Measurements from ENCODE around the gene CYFIP1.

The CYFIP1 gene

GRCh38 chr15:22939051-22939450 is 41.1 kb downstream of the CYFIP1 start:
- Histone ChIP-seq H3K36me3 (ENCODE audit: control insufficient read depth, insufficient read depth, low read length) (no peaks in the 10 kb centered on the region), H2AFZ (no peak overlapping the region), H3K4me3 (ENCODE audit: low read depth, low read length) (no peak overlapping the region), H3K4me2 (ENCODE audit: low read length) (no peak overlapping the region), H3K9ac (no peak overlapping the region), H3K27me3 (ENCODE audit: control insufficient read depth, insufficient read depth, low read length) (no peaks in the 10 kb centered on the region), H3K9me3 (ENCODE audit: control insufficient read depth, low read length) (no peaks in the 10 kb centered on the region), H3K27ac (no peak overlapping the region), H3K79me2 (no peaks in the 10 kb centered on the region), H3K4me1 (no peaks in the 10 kb centered on the region)
- TF ChIP-seq CTCF (IDR thresholded peaks at IDR 0.05) = no peak

- Histone ChIP-seq H3K4me2 (ENCODE audit: low read length) (no peak overlapping the region), H3K4me3 (ENCODE audit: low read depth, low read length) (no peak overlapping the region), H3K27me3 (ENCODE audit: control insufficient read depth, insufficient read depth, low read length) (no peaks in the 10 kb centered on the region), H3K9me3 (ENCODE audit: control insufficient read depth, low read length) (no peaks in the 10 kb centered on the region), H3K4me1 (no peaks in the 10 kb centered on the region), H3K36me3 (ENCODE audit: control insufficient read depth, insufficient read depth, low read length) (no peaks in the 10 kb centered on the region), H3K27ac (no peak overlapping the region), H2AFZ (no peak overlapping the region), H3K9ac (no peak overlapping the region), H3K79me2 (no peaks in the 10 kb centered on the region)
- no peak for TF ChIP-seq CTCF (IDR thresholded peaks at IDR 0.05)
Observed at GRCh38 chr15:22936577-22937472, 43.3 kb downstream of the CYFIP1 start.

GRCh38 chr15:22933641-22934061 is 46.5 kb downstream of the CYFIP1 start:
- Histone ChIP-seq H2AFZ (no peak overlapping the region), H3K9me3 (ENCODE audit: control insufficient read depth, low read length) (no peaks in the 10 kb centered on the region), H3K4me1 (no peaks in the 10 kb centered on the region), H3K36me3 (ENCODE audit: control insufficient read depth, insufficient read depth, low read length) (no peaks in the 10 kb centered on the region), H3K79me2 (no peaks in the 10 kb centered on the region), H3K27ac (no peak overlapping the region), H3K27me3 (ENCODE audit: control insufficient read depth, insufficient read depth, low read length) (no peaks in the 10 kb centered on the region), H3K9ac (no peak overlapping the region), H3K4me2 (ENCODE audit: low read length) (no peak overlapping the region), H3K4me3 (ENCODE audit: low read depth, low read length) (no peak overlapping the region)
- TF ChIP-seq CTCF (IDR thresholded peaks at IDR 0.05) = no peak

- Histone ChIP-seq H3K9ac (no peak overlapping the region), H3K4me3 (ENCODE audit: low read depth, low read length) (no peak overlapping the region), H3K4me1 (no peaks in the 10 kb centered on the region), H3K9me3 (ENCODE audit: control insufficient read depth, low read length) (no peaks in the 10 kb centered on the region), H2AFZ (no peak overlapping the region), H3K4me2 (ENCODE audit: low read length) (no peak overlapping the region), H3K27ac (no peak overlapping the region), H3K36me3 (ENCODE audit: control insufficient read depth, insufficient read depth, low read length) (no peaks in the 10 kb centered on the region), H3K27me3 (ENCODE audit: control insufficient read depth, insufficient read depth, low read length) (no peaks in the 10 kb centered on the region), H3K79me2 (no peaks in the 10 kb centered on the region)
- TF ChIP-seq CTCF (IDR thresholded peaks at IDR 0.05) = no peak
Observed at GRCh38 chr15:22931784-22932536, 48.2 kb downstream of the CYFIP1 start.
